A549 (cell line): ENCODE measurements around the gene ERCC5. TPM values are rescaled to one million over a fixed set of nuclear protein-coding genes. Genes with fewer than 3 reads are reported as not detected.

Experiments
- ATAC-seq, 2 experiments: fragments of 200-7000 bp in 1 of 2; fragments of >200 bp in 1 of 2; cut with Nextera tagmentation in 1 of 2; cut with Tn5 transposase in 1 of 2; 3 replicates each; pipeline versions ENCODE4 v1.8.0 to v1.9.1; 2018 to 2020; ENCODE audit warnings: mild to moderate bottlenecking in 1 of 2, moderate library complexity in 1 of 2
- CTCF ChIA-PET: fragments of 300-600 bp; sonication (Branson Sonifier 250); formaldehyde crosslinking; extraction: SDS; loops from one replicate; lab custom pipeline; 2021; ENCODE audit warnings: antibody characterized with exemption, inconsistent platforms; lab: Yijun Ruan, JAX
- POLR2A ChIA-PET: fragments of 350-600 bp; formaldehyde crosslinking; extraction: SDS; loops from one replicate; lab custom pipeline; 2021; ENCODE audit warnings: antibody characterized with exemption, inconsistent platforms; lab: Yijun Ruan, JAX
- DNase-seq, 2 experiments: peaks; one replicate each; pipeline versions ENCODE4 v3.0.0 to v3.0.0-alpha.2; 2011 to 2016; ENCODE audit warnings: low read depth in 1 of 2, low spot score in 1 of 2
- FAIRE-seq: peaks from 2 replicates; lab custom pipeline; 2011; peaks lifted over from hg19 to GRCh38; lab: Jason Lieb, UNC
- H3K27ac ChIP-seq, 2 experiments: fragments of >200 bp; sonication (Bioruptor Twin); formaldehyde crosslinking; 3 replicates each; pipeline ENCODE4 v1.5.1; 2016 to 2017
- H3K4me1 ChIP-seq: fragments of >200 bp; sonication (Bioruptor Twin); formaldehyde crosslinking; 3 replicates; pipeline ENCODE4 v1.6.1; 2016
- H3K4me2 ChIP-seq: fragments of >200 bp; sonication (Bioruptor Twin); formaldehyde crosslinking; 3 replicates; pipeline ENCODE4 v1.6.1; 2016
- H3K4me3 ChIP-seq: fragments of >200 bp; sonication (Bioruptor Twin); formaldehyde crosslinking; 3 replicates; pipeline ENCODE4 v1.5.1; 2016
- H3K9me3 ChIP-seq: fragments of >200 bp; sonication (Bioruptor Twin); formaldehyde crosslinking; 3 replicates; pipeline ENCODE4 v1.6.1; 2016
- BHLHE40 ChIP-seq: IDR thresholded peaks from 2 replicates; pipeline ENCODE4 v1.6.1; 2012; ENCODE audit warnings: low read depth, low read length, inconsistent platforms
- CBX8 ChIP-seq: fragments of 200-600 bp; sonication (generic); IDR thresholded peaks from 2 replicates; pipeline ENCODE4 v1.6.1; 2016
- CEBPB ChIP-seq, 2 experiments: fragments of >200 bp in 1 of 2; sonication (Bioruptor Twin) in 1 of 2; formaldehyde crosslinking in 1 of 2; IDR thresholded peaks; 2 replicates each; pipeline ENCODE4 v1.6.1; 2012 to 2016
- EHMT2 ChIP-seq: fragments of 200-600 bp; sonication (generic); IDR thresholded peaks from 2 replicates; pipeline ENCODE4 v1.6.1; 2016; ENCODE audit warnings: antibody characterized with exemption, low read depth, mild to moderate bottlenecking, moderate library complexity
- ESRRA ChIP-seq: fragments of 150-350 bp; IDR thresholded peaks from 2 replicates; pipeline ENCODE4 v1.6.1; 2014; ENCODE audit warnings: mild to moderate bottlenecking, low read length, borderline replicate concordance
- FOSL2 ChIP-seq, 2 experiments: fragments of 450-650 bp in 1 of 2; fragments of >200 bp in 1 of 2; sonication (Bioruptor Twin) in 1 of 2; formaldehyde crosslinking; IDR thresholded peaks; 2 replicates each; pipeline versions ENCODE4 v1.5.0 to v1.6.1; 2016 to 2020; ENCODE audit warnings: mild to moderate bottlenecking in 1 of 2, moderate library complexity in 1 of 2
- FOXS1 ChIP-seq: fragments of 250-450 bp; sonication (Bioruptor Pico); IDR thresholded peaks from 2 replicates; pipeline ENCODE4 v1.5.0; 2020; ENCODE audit warnings: mild to moderate bottlenecking, moderate library complexity
- HEYL ChIP-seq: fragments of 250-450 bp; sonication (Bioruptor Pico); IDR thresholded peaks from 2 replicates; pipeline ENCODE4 v1.8.0; 2021; ENCODE audit warnings: mild to moderate bottlenecking, moderate library complexity
- HOXA7 ChIP-seq: fragments of 250-450 bp; sonication (Bioruptor Pico); IDR thresholded peaks from 2 replicates; pipeline ENCODE4 v1.5.0; 2020; ENCODE audit warnings: mild to moderate bottlenecking, moderate library complexity
- HOXB5 ChIP-seq: fragments of 250-450 bp; sonication (Bioruptor Pico); IDR thresholded peaks from 2 replicates; pipeline ENCODE4 v1.5.0; 2020; ENCODE audit warnings: mild to moderate bottlenecking, moderate library complexity
- JUN ChIP-seq, 2 experiments: fragments of >200 bp; sonication (Bioruptor Twin); formaldehyde crosslinking; IDR thresholded peaks; 2 replicates in 1 of 2; 3 replicates in 1 of 2; pipeline ENCODE4 v1.6.1; 2016 to 2017
- KDM1A ChIP-seq: fragments of 200-600 bp; sonication (generic); IDR thresholded peaks from 2 replicates; pipeline ENCODE4 v1.6.1; 2016; ENCODE audit warnings: low read depth, mild to moderate bottlenecking
- KDM5A ChIP-seq: fragments of 200-600 bp; sonication (generic); IDR thresholded peaks from 2 replicates; pipeline ENCODE4 v1.6.1; 2016; ENCODE audit warnings: antibody characterized with exemption, mild to moderate bottlenecking
- MAZ ChIP-seq: fragments of 150-350 bp; IDR thresholded peaks from 2 replicates; pipeline ENCODE4 v1.6.1; 2014; ENCODE audit warnings: antibody characterized with exemption, low read depth, low read length, borderline replicate concordance
- RAD21 ChIP-seq, 2 experiments: fragments of >200 bp in 1 of 2; sonication (Bioruptor Twin) in 1 of 2; formaldehyde crosslinking in 1 of 2; IDR thresholded peaks in 1 of 2; conservative IDR thresholded peaks in 1 of 2; 2 replicates in 1 of 2; 3 replicates in 1 of 2; pipeline ENCODE4 v1.6.1; 2012 to 2018; ENCODE audit warnings: inconsistent platforms in 1 of 2
- RNF2 ChIP-seq: fragments of 200-600 bp; sonication (generic); IDR thresholded peaks from 2 replicates; pipeline ENCODE4 v1.6.1; 2016; ENCODE audit warnings: low read depth, mild to moderate bottlenecking, antibody characterized with exemption, moderate library complexity, borderline replicate concordance
- SMC3 ChIP-seq: fragments of >200 bp; sonication (Bioruptor Twin); formaldehyde crosslinking; IDR thresholded peaks from 3 replicates; pipeline ENCODE4 v1.6.1; 2018; ENCODE audit warnings: inconsistent platforms
- ZC3H11A ChIP-seq: fragments of 450-650 bp; IDR thresholded peaks from 2 replicates; pipeline ENCODE4 v1.6.1; 2014; ENCODE audit warnings: antibody characterized with exemption, mild to moderate bottlenecking
- WGBS: methylation state at CpG from one replicate; pipeline ENCODE4 v1.1.6; 2017; ENCODE audit errors: missing lambda C conversion rate; 5-methylcytosine and 5-hydroxymethylcytosine counted together
- polyA plus RNA-seq, 4 experiments: library from polyadenylated mRNA; depleted of rRNA in 3 of 4; stranded (reverse); fragments of >200 nt; fragmentation: RNase III in 1 of 4; extraction: RNeasy Plus Mini Kit Qiagen cat#74134 plus additional on column Dnase treatment in 1 of 4; gene quantifications; 2 replicates in 3 of 4; 3 replicates in 1 of 4; pipeline ENCODE4 v1.2.3, GENCODE V29; 2011 to 2017
- TF ChIP-seq, protein P1 (sequence below): fragments of >200 bp; sonication (Bioruptor Twin); formaldehyde crosslinking; IDR thresholded peaks from 2 replicates; pipeline ENCODE4 v1.6.1; 2016
- TF ChIP-seq, protein P2 (sequence below): IDR thresholded peaks from 2 replicates; pipeline ENCODE4 v1.6.1; 2012
- TF ChIP-seq, protein P3 (sequence below): fragments of >200 bp; sonication (Bioruptor Twin); formaldehyde crosslinking; IDR thresholded peaks from 3 replicates; pipeline ENCODE4 v1.5.1; 2016
- TF ChIP-seq, protein P4 (sequence below): IDR thresholded peaks from 2 replicates; pipeline ENCODE4 v1.6.1; 2012; ENCODE audit warnings: low read depth, borderline replicate concordance
- TF ChIP-seq, protein P5 (sequence below): fragments of 200-600 bp; sonication (generic); IDR thresholded peaks from 2 replicates; pipeline ENCODE4 v1.6.1; 2016; ENCODE audit warnings: antibody characterized with exemption, mild to moderate bottlenecking, moderate library complexity

Gene ERCC5
- polyA plus RNA-seq, 2 of the 4 experiments (the other 2 are of a cell fraction) = 19.3 to 24.4 TPM

DNA sequence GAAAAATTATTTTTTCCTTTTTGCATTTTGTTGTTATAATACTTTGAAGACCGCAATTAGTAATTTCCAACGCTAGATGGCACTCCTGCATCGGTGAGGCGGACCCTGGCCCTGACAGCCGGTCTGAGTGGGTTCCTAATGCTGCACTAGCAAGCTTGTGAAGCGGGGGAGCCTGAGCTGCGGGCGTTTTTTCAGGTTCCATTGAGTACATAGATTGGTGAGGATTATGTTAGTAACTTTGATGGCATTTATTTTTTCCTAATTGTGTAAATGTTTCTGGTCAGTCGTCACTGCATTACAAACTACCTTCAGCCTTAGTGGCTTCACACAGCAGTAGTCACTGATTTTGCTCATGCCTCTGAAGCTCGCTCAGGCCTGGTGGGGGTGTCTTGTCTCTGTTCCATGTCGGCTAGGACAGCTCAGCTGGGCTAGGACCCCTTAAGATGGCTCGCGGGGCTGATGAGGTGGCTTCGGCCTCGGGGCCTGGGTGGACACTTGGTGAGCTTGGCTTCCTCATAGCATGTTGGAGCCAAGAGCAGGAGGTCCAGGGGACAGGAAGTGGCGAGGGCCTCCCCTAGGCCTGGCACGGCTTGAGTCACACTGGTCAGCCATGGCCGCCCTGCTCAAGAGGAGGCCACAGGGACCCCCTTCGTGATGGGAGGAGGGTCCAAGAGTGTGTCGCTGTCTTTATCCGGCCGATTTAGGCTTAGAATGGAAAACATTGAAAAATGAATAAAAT lies 25.0 kb downstream of the ERCC5 start:
- ATAC-seq (peak; percentile 68 to 88; a peak in 5 of 6 replicates), DNase-seq (peak; percentile 32 to 36), FAIRE-seq (no peak)
- TF ChIP-seq HEYL (no peak), SMC3 (0 out of 3 replicates have a peak, but pooled peaks have one; percentile 20), RAD21 (conservative IDR thresholded peaks at IDR 0.05 in 1 of 2, IDR thresholded peaks at IDR 0.05 in 1 of 2) (peak; percentile 58 to 63; a peak in 4 of 5 replicates)
- TF ChIP-seq, protein P1, sequence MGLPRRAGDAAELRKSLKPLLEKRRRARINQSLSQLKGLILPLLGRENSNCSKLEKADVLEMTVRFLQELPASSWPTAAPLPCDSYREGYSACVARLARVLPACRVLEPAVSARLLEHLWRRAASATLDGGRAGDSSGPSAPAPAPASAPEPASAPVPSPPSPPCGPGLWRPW = no peak
- TF ChIP-seq, protein P2, sequence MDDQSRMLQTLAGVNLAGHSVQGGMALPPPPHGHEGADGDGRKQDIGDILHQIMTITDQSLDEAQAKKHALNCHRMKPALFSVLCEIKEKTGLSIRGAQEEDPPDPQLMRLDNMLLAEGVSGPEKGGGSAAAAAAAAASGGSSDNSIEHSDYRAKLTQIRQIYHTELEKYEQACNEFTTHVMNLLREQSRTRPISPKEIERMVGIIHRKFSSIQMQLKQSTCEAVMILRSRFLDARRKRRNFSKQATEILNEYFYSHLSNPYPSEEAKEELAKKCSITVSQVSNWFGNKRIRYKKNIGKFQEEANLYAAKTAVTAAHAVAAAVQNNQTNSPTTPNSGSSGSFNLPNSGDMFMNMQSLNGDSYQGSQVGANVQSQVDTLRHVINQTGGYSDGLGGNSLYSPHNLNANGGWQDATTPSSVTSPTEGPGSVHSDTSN = no peak
- TF ChIP-seq, protein P3, sequence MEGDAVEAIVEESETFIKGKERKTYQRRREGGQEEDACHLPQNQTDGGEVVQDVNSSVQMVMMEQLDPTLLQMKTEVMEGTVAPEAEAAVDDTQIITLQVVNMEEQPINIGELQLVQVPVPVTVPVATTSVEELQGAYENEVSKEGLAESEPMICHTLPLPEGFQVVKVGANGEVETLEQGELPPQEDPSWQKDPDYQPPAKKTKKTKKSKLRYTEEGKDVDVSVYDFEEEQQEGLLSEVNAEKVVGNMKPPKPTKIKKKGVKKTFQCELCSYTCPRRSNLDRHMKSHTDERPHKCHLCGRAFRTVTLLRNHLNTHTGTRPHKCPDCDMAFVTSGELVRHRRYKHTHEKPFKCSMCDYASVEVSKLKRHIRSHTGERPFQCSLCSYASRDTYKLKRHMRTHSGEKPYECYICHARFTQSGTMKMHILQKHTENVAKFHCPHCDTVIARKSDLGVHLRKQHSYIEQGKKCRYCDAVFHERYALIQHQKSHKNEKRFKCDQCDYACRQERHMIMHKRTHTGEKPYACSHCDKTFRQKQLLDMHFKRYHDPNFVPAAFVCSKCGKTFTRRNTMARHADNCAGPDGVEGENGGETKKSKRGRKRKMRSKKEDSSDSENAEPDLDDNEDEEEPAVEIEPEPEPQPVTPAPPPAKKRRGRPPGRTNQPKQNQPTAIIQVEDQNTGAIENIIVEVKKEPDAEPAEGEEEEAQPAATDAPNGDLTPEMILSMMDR = peak; percentile 64
- ChIA-PET CTCF (interaction anchor here (0.6 to 2.1 kb wide), 15 partner anchors 9 to 1553 kb away, joined by 3 to 14 read pairs (median 4); partner anchors contain the start of genes ERCC5 and TPP2), POLR2A (no interaction called here)
- Histone ChIP-seq H3K4me2 (no peak overlapping the region), H3K9me3 (no peaks in the 10 kb centered on the region), H3K27ac (no peak overlapping the region), H3K4me1 (no peaks in the 10 kb centered on the region), H3K4me3 (no peak overlapping the region)
- WGBS = 45% methylated on average over 16 of the region's 22 CpGs

DNA sequence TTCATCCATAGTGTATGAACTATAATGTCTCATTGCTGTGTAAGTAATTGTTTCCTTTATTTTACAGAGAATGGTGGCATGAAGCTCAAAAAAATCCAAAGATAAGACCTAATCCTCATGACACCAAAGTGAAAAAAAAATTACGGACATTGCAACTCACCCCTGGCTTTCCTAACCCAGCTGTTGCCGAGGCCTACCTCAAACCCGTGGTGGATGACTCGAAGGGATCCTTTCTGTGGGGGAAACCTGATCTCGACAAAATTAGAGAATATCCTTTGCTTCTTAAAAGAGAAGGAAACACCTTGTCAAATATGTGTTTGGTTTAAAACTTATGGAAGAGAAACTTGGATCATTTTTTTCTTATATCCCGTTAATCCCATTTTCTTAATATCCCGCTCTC lies 26.3 kb downstream of the ERCC5 start:
- POLR2A ChIA-PET = no interaction called here
- DNase-seq = no peak
- FAIRE-seq = no peak
- no peak overlapping the region for H3K4me3 ChIP-seq
- ATAC-seq = no peak
- CTCF ChIA-PET = no interaction called here
- H3K4me1 ChIP-seq = no peaks in the 10 kb centered on the region
- WGBS = 90% methylated on average over 7 of the region's 7 CpGs
- H3K27ac ChIP-seq = no peak overlapping the region
- no peaks in the 10 kb centered on the region for H3K9me3 ChIP-seq
- H3K4me2 ChIP-seq = no peak overlapping the region
- TF ChIP-seq ZC3H11A = no peak
- TF ChIP-seq HOXB5 = no peak
- TF ChIP-seq CBX8 = no peak
- TF ChIP-seq FOXS1 (CRISPR knock-in tag) = no peak

DNA sequence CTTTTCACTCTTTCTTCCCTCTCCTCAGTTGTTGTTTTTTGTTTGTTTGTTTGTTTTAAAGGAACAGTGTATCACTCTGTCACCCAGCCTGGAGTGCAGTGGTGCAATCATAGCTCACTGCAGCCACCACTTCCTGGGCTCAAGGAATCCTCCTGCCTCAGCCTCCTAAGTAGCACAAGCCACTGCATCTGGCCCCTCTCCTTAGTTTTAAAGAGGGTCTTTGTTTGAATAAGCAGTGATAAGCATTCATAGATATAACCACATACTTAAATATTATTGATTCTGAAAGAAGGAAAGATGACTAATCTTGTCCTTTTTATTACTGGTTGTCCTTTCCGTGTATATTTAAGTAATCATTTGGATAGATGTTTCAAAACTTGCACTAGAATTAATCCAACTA lies 26.7 kb downstream of the ERCC5 start:
- no peak overlapping the region for H3K4me3 ChIP-seq
- 91% methylated on average over 1 of the region's 1 CpG for whole genome bisulfite sequencing

More for the DNA sequence above, 26.7 kb downstream of the ERCC5 start:
- no peak for TF ChIP-seq MAZ
- no peak for TF ChIP-seq ESRRA
- no peak for TF ChIP-seq KDM5A
- TF ChIP-seq FOSL2 (IDR thresholded peaks at IDR 0.05) = no peak
- TF ChIP-seq FOSL2 (CRISPR knock-in tag; IDR thresholded peaks at IDR 0.05) = no peak
- TF ChIP-seq JUN (IDR thresholded peaks at IDR 0.05) = no peak
- TF ChIP-seq RNF2 = no peak
- no peak for TF ChIP-seq HOXA7 (CRISPR knock-in tag)
- TF ChIP-seq, protein P4, sequence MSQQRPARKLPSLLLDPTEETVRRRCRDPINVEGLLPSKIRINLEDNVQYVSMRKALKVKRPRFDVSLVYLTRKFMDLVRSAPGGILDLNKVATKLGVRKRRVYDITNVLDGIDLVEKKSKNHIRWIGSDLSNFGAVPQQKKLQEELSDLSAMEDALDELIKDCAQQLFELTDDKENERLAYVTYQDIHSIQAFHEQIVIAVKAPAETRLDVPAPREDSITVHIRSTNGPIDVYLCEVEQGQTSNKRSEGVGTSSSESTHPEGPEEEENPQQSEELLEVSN = no peak
- TF ChIP-seq BHLHE40 = no peak
- no peak for TF ChIP-seq CEBPB (IDR thresholded peaks at IDR 0.05)
- TF ChIP-seq KDM1A = no peak
- TF ChIP-seq, protein P5, sequence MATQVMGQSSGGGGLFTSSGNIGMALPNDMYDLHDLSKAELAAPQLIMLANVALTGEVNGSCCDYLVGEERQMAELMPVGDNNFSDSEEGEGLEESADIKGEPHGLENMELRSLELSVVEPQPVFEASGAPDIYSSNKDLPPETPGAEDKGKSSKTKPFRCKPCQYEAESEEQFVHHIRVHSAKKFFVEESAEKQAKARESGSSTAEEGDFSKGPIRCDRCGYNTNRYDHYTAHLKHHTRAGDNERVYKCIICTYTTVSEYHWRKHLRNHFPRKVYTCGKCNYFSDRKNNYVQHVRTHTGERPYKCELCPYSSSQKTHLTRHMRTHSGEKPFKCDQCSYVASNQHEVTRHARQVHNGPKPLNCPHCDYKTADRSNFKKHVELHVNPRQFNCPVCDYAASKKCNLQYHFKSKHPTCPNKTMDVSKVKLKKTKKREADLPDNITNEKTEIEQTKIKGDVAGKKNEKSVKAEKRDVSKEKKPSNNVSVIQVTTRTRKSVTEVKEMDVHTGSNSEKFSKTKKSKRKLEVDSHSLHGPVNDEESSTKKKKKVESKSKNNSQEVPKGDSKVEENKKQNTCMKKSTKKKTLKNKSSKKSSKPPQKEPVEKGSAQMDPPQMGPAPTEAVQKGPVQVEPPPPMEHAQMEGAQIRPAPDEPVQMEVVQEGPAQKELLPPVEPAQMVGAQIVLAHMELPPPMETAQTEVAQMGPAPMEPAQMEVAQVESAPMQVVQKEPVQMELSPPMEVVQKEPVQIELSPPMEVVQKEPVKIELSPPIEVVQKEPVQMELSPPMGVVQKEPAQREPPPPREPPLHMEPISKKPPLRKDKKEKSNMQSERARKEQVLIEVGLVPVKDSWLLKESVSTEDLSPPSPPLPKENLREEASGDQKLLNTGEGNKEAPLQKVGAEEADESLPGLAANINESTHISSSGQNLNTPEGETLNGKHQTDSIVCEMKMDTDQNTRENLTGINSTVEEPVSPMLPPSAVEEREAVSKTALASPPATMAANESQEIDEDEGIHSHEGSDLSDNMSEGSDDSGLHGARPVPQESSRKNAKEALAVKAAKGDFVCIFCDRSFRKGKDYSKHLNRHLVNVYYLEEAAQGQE = no peak
- TF ChIP-seq EHMT2 = no peak
- ATAC-seq = no peak
- H3K9me3 ChIP-seq = no peaks in the 10 kb centered on the region
- FAIRE-seq = no peak
- H3K27ac ChIP-seq = no peak overlapping the region
- DNase-seq = no peak
- no peaks in the 10 kb centered on the region for H3K4me1 ChIP-seq
- ChIA-PET POLR2A (no interaction called here), CTCF (no interaction called here)
- H3K4me2 ChIP-seq = no peak overlapping the region
